GM19099 (cell line): ENCODE measurements around the gene RBMS3.

ENCODE experiments used
- POLR2A ChIP-seq: IDR thresholded peaks from 3 replicates; pipeline ENCODE4 v1.6.1; 2011; ENCODE audit warnings: low read depth; ENCODE audit not compliant: insufficient read length; ENCODE audit errors: extremely low read depth

RBMS3 gene

DNA sequence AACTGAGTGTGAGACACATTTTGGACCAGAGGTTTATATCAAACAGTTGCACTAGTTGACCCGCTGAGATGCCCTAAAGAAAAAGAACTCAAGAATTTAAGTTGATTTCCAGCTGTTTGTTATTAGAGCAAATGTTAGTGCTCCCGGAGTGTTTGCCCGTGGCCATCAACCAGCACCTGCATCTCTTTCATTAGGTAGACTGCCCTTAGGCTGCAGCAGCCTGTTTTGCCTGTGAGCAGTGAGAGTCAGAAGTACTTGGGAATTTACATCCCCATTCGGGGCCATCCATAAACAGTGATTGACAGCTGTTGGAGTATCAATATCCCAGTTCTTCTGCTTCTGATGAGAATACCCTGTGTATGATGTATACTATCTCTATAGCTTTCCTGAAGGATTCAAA lies 492.6 kb downstream of the RBMS3 start:
- no peak for TF ChIP-seq POLR2A

DNA sequence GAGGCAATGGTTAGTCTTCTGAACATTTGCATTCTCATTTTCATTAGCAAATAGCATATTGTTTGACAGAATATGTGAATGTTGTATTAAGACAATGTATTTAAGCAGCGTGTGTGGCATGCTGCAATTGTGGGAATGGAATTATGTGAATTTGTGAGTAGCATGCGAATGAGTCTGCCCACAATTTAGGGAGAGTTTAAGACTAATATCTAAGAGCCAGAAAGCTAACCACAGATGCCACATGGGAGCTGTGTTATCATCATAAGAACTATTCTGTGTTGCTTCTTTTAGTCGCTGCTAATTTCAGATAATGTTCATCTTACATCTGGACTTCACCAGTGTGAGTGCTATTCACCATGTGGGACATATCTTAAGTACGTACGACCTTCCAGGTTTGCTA lies 494.5 kb downstream of the RBMS3 start:
- TF ChIP-seq POLR2A = no peak

DNA sequence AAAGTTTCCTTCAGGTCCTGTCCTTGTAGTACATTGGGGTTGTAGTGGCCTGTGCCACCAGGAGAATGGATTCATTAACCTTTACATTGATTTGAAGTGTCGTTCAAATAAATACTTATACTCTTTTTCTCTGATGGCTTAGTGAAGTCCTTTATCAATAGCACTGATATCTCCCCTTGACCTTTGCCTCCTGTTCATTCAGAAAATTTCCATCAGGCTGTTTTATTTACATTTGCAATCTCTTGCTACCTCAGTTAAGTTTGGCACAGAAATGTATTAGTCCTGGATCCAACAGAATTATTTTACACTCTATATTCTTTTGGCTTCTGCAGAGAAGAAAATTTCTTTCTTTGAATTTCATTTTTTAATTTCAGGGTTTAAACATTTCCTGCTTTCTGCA lies 497.0 kb downstream of the RBMS3 start:
- TF ChIP-seq POLR2A = no peak

DNA sequence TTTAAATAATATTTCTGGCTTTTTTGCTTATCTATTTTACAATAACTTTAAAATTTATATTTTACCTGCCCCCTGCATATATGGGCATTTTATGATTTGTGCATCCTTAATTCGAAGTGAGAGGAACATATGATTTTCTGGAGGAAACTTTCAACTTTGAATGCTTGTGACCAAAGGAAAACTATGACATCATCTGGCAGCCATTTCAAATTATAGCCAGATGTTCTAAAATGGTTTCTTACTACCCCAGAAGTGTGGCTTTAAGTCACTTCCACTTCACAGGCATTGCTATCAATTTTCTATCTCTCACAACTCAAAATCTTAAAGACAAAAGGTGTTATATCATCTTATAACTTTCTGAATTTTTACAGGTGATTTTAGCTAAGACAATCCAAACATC lies 508.8 kb downstream of the RBMS3 start:
- TF ChIP-seq POLR2A = no peak

DNA sequence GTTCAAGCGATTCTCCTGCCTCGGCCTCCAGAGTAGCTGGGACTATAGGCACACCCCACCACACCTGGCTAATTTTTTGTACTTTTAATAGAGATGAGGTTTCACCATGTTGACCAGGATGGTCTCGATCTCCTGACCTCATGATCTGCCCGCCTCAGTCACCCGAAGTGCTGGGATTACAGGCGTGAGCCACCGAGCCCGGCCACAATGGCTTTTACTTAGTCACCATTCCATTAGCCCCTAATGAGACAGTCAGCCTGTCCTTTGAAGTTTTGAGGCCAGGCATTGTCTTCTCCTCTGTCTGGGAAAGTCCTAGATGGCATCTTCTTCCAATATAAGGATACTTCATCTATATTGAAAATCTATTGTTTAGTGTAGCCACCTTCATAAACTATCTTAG lies 515.9 kb downstream of the RBMS3 start:
- no peak for TF ChIP-seq POLR2A

DNA sequence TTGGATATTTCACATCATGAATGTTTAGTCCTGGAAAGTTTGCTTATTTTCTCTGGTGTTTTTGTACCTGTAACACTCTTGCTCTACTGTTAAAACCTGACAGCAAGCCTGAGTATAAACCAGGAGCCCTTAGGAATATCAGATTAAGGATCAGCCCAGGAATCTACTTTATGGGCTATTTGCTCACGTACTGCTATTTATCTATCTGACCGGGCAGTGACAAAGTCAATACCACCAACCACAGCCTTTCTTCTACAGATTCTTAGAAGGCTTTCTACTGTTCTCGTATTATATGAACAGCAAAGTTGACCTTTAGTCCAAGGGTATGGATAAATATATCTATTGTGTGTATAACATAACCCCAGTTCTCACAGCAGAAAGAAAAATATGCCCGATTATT lies 521.2 kb downstream of the RBMS3 start:
- TF ChIP-seq POLR2A = no peak

DNA sequence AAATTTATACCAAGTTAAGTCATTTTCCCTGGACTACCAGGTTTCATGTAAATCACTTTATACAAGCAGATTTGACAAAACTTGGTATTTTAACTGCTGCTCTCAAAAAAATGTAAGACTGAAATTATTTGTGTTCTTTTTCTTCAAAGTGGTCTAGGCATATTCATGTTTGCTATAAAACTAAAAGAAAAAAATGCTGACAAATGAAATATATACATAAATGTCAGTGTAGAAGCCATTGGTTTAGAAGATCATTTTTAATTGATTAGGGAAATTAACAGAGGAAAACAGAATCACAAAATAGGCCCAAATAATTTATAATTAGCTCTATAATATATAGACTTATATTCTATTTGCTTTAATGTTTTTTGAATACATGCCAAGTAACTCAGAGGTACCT lies 523.2 kb downstream of the RBMS3 start:
- no peak for TF ChIP-seq POLR2A

DNA sequence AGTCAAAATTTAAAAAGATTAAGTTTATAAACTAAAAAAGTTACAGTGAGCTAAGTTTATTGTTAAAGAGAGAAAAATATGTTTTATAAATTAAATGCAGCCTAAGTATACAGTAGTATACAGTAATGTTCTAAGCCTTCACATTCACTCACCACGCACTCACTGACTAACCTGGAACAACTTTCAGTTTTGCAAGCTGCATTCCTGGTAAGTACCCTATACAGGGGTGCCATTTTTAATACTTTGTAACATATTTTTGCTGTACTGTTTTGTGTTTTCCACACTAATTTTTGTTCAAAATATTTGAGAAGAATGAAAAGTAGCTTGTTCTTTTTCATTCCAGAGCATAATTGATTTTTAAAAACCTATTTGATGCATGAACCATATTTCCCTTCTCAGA lies 524.9 kb downstream of the RBMS3 start:
- TF ChIP-seq POLR2A = no peak

DNA sequence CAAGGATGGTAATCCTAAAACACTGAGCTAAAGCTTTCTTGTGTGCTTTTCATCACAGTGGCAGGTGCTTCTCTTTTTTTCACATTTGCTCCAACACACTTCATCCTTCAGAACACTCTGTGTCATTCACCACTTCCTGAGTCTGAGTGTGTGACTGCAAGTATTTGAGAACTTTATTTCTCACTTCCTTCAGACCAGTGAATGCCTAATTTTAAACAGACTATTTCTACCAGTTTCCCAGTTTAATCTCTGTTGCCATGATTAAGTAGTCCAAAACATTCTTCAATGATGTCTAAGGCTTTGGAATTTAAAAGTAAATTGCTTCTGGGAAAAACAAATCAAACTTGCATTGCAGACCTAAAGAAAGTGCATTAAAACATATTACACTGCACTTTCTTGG lies 541.2 kb downstream of the RBMS3 start:
- TF ChIP-seq POLR2A = no peak

DNA sequence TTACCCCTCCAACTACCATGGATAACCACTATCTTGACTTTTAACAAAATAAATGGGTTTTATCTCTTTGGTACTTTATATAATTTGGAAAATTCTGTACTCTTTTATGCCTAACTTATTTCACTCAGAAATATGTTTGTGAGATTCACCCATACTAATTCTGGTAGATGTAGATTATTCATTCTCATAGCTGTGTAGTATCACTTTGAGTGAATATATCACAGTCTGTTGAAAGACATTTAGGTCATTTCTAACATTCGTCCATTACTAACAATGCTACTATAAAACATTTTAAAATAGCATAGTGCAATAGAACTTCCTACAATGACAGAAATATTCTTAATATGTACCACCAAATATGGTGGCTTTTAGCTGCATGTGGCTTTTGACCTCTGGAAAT lies 542.4 kb downstream of the RBMS3 start:
- TF ChIP-seq POLR2A = no peak

DNA sequence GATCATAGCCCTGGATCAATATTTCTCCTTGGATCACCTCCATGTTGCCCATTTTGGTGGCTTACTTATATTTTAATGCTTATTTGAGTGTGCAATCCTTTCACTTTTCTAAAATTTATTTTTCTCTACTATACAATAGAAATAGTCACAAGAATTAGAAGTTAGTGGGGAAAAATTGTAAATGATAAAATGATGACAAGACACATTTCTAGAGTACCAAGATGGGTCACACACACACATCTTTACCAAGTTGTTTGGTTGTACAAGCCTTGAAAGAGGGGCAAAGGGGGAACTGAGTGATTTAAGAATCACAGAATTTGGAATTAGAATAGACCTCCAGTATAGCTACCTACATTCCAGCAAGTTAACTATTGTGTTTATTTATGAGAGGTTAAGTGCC lies 545.8 kb downstream of the RBMS3 start:
- TF ChIP-seq POLR2A = no peak

DNA sequence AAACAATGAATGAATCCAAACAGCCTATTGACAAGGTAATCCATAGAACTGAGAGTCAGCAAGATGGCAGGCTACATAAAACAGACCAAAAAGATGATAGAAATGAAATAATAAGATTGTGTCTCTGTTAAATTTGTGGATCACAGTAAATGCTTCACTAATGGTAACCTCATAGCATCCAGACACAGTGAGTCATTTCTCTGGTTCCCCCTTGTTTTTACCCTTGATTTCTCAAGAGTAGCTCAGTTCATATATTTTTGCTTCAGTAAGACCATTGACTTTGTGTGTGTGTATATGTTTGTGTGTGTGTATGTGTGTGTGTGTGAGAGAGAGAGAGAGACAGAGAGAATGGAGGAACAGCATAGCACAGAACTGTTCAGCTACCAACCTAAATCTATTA lies 546.9 kb downstream of the RBMS3 start:
- TF ChIP-seq POLR2A = no peak

DNA sequence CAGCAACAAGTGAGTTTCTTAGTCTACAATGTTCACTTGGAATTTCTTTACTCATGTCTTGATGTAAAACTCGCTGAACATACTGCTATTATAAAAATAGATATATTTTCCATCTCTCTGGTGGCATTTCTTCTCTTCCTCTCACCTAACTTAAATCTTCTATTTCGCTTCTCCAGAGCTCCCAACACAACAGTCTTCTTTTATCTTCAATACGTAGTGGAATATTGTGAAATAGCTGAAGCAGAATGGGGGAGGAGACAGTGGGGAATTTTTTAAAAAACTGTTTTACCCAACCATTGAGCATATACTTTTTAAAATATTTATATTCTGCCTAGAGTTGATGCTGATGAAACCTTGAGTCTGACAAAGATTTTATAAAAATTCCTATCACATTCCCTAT lies 548.5 kb downstream of the RBMS3 start:
- no peak for TF ChIP-seq POLR2A

DNA sequence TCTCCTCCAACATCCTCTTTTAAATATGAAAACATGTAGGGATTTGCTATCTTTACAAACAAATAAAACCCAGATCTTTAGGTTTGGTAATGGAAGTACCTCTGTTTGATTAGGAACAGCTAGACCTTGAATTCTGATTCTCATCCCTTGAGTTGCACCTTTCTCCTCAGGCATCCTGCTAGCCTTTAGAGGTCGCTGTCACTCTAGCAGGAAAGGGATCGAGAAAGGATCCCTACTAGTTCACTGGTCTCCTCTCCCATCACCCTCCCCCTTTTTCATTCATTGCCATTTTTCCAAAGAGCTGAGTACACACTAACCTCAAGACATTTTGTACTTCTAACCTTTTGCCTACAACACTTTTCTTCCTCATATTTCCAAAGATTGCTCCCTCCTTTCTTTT lies 569.8 kb downstream of the RBMS3 start:
- no peak for TF ChIP-seq POLR2A

DNA sequence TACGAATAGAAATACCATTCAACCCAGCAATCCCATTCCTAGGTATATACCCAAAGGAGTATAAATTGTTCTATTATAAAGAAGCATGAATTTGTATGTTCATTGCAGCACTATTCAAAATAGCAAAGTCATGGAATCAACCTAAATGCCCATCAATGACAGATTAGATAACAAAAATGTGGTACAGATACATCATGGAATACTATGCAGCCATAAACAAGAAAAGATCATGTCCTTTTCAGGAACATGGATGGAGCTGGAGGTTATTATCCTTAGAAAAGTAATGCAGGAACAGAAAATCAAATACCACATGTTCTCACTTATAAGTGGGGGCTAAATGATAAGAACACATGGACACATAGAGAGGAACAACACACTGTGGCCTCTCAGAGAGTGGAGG lies 571.9 kb downstream of the RBMS3 start:
- no peak for TF ChIP-seq POLR2A

DNA sequence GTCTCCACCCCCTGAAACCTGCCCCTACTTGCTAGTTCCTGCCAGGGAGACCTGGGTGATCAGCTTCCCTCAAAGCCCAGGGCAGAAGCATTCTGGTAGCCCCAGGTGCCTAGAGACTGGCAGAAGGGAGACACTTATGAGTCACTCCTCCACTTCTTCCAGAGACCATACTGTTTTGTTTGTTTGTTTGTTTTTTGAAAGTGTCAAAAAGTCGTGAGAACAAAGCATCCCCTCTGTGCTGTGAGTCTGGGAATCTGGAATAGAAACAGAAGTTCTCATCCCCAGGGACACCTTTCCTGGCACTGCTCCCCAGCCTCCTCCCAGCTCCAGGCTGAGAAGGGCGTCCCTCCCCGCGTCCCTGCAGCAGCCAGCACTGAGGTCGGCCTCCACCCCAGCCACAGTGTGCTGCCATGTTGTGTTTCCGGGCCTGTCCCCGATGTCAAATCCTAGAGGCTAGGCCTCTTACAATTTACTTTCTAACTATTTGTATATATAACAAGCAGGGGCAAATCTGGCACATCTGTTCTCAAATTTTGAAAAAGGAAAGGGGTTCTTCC lies 573.0 kb downstream of the RBMS3 start:
- TF ChIP-seq POLR2A = no peak

DNA sequence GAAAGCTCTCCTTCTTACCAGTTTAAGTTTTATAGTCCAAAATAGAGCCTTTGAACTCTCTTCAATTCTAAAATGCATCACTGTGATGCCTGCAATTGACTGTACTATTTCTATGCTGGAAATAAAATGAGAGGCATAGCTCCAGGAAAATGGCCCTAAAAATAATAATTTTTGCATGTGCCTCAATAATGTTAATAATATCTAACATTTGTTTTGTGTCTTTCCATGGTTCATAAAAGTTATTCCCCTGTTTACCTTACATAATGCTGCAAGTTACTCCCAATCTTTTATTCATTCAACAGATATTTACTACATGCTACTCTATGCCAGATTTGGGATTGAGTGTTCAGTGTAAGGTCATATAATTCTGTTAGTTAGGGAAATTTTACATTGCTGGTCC lies 574.0 kb downstream of the RBMS3 start:
- TF ChIP-seq POLR2A = no peak
